ENCODE data around the gene CD300LF. TPM values are rescaled to one million over a fixed set of nuclear protein-coding genes. Genes with fewer than 3 reads are reported as not detected.

Gene CD300LF
- total RNA-seq, 1 experiment from 2014 or later, result not detected

DNA sequence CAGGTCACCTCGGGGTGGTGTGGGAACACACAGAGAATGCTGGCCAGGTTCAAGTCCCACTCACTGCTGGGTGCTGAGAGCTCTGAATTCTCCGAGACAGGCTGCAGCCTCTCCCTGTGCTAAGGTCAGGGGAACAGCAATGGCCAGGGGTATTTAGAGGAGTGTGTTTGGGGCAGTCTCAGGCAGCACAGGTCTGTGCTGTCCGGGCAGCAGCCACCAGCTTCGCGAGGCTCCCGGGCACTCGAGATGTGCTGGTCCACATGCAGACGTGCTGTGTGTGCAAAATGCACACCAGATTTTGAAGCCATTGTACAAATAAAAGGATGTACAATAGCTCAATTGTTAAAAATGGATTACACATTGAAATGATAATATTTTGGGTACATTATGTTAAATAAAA is 42.8 kb upstream of the CD300LF start:
- Histone ChIP-seq H3K18ac (ENCODE audit: insufficient read length, low read depth, low read length) (no peak overlapping the region), H3K4ac (ENCODE audit: low read depth, low read length) (no peak overlapping the region), H3K23ac (ENCODE audit: insufficient read length, low read depth, low read length) (no peak overlapping the region), H2AK5ac (ENCODE audit: insufficient read length, low read length) (no peak overlapping the region), H3K4me1 (ENCODE audit: insufficient read depth, low read length) (peaks cover 7% of the 10 kb centered on the region; the same call in 1 of the 2 replicates), H2BK15ac (ENCODE audit: low read depth, low read length) (no peak overlapping the region), H3K27me3 (ENCODE audit: insufficient read depth, low read length) (no peaks in the 10 kb centered on the region), H3K23me2 (ENCODE audit: insufficient read length, low read depth, low read length, poor library complexity, severe bottlenecking) (no peaks in the 10 kb centered on the region), H4K8ac (replicated peaks; ENCODE audit: insufficient read length, low read depth, low read length) (no peak overlapping the region), H3K9ac (ENCODE audit: extremely low read depth, insufficient read length, low read length) (no peak overlapping the region), H3K4me2 (ENCODE audit: insufficient read depth, insufficient read length, low read length) (no peak overlapping the region), H2BK20ac (ENCODE audit: low read depth, low read length, poor library complexity, severe bottlenecking) (no peak overlapping the region), H3K79me2 (ENCODE audit: insufficient read depth, low read length) (peaks cover 4% of the 10 kb centered on the region; the same call in 1 of the 2 replicates), H3K79me1 (ENCODE audit: insufficient read depth, low read depth, low read length, poor library complexity, severe bottlenecking) (peaks cover 11% of the 10 kb centered on the region), H2BK12ac (ENCODE audit: insufficient read length, low read depth, low read length) (no peak overlapping the region), H2AFZ (ENCODE audit: low read length) (no peak overlapping the region), H4K5ac (ENCODE audit: insufficient read length, low read depth, low read length) (no peak overlapping the region), H2BK5ac (ENCODE audit: insufficient read length, low read length) (no peak overlapping the region), H4K20me1 (ENCODE audit: control insufficient read depth, insufficient read depth, insufficient read length) (no peaks in the 10 kb centered on the region), H3K9me3 (ENCODE audit: control insufficient read depth, low read depth, low read length) (no peaks in the 10 kb centered on the region), H3K27ac (ENCODE audit: insufficient read length, low read depth, low read length) (no peak overlapping the region), H3T11ph (ENCODE audit: low read length) (no peak overlapping the region), H2BK120ac (ENCODE audit: low read depth, low read length, poor library complexity, severe bottlenecking) (no peak overlapping the region), H3K14ac (ENCODE audit: insufficient read depth, low read length) (no peak overlapping the region; the same call in 1 of the 2 replicates), H4K91ac (ENCODE audit: insufficient read length, low read depth, low read length) (no peak overlapping the region), H3K56ac (ENCODE audit: insufficient read length, low read depth, low read length) (no peak overlapping the region)
- TF ChIP-seq, protein P1, sequence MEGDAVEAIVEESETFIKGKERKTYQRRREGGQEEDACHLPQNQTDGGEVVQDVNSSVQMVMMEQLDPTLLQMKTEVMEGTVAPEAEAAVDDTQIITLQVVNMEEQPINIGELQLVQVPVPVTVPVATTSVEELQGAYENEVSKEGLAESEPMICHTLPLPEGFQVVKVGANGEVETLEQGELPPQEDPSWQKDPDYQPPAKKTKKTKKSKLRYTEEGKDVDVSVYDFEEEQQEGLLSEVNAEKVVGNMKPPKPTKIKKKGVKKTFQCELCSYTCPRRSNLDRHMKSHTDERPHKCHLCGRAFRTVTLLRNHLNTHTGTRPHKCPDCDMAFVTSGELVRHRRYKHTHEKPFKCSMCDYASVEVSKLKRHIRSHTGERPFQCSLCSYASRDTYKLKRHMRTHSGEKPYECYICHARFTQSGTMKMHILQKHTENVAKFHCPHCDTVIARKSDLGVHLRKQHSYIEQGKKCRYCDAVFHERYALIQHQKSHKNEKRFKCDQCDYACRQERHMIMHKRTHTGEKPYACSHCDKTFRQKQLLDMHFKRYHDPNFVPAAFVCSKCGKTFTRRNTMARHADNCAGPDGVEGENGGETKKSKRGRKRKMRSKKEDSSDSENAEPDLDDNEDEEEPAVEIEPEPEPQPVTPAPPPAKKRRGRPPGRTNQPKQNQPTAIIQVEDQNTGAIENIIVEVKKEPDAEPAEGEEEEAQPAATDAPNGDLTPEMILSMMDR (conservative IDR thresholded peaks at IDR 0.05), result no peak
- Mint-ChIP-seq H3K9me3 (no peaks in the 10 kb centered on the region), H3K36me3 (ENCODE audit: insufficient read depth in 1 of 3, low read depth in 3 of 3) (peaks cover 12 to 20% (median 16%) of the 10 kb centered on the region in 3 experiments), H3K4me1 (peaks cover 54 to 70% of the 10 kb centered on the region in 2 experiments), H3K27me3 (ENCODE audit: low read depth) (no peaks in the 10 kb centered on the region), H3K27ac (no peak overlapping the region; a peak in 1 of 7 replicates), H3K4me3 (no peak overlapping the region)
- WGBS (ENCODE audit: extremely low coverage, insufficient read length, low lambda C conversion rate), result no CpG with 5 or more reads among the region's 8 CpGs
- no peak for DNase-seq
